PC-3 (cell line): Measurements from ENCODE around the gene PLXNA2.

Source experiments
- CTCF ChIP-seq: fragments of 300-600 bp; sonication (generic); conservative IDR thresholded peaks from 2 replicates; pipeline ENCODE4 v1.5.1; 2017; ENCODE audit warnings: antibody characterized with exemption, low read depth, mild to moderate bottlenecking, low read length
- EZH2 ChIP-seq: fragments of 300-600 bp; sonication (generic); IDR thresholded peaks from one replicate; pipeline ENCODE4 v1.6.1; 2017; ENCODE audit warnings: antibody characterized with exemption, mild to moderate bottlenecking, low read length; ENCODE audit not compliant: unreplicated experiment
- EZH2phosphoT487 ChIP-seq: fragments of 300-600 bp; sonication (generic); IDR thresholded peaks from 2 replicates; pipeline ENCODE4 v1.6.1; 2018; ENCODE audit warnings: mild to moderate bottlenecking, antibody characterized with exemption, low read length, borderline replicate concordance

GRCh38 chr1:208120431-208120790, 123.8 kb downstream of the PLXNA2 start:
- no peak for TF ChIP-seq CTCF
- TF ChIP-seq EZH2 = no peak
- TF ChIP-seq EZH2phosphoT487 = no peak
